Loucy (cell line): ENCODE results near the gene UBAP2.

Experiments
- H2AFZ ChIP-seq: fragments of 200-600 bp; sonication (generic); 2 replicates; pipeline ENCODE4 v1.6.0; 2016; ENCODE audit warnings: antibody characterized with exemption, mild to moderate bottlenecking, low read length, moderate library complexity
- H3F3A ChIP-seq: fragments of 200-600 bp; 2 replicates; pipeline ENCODE4 v1.6.0; 2016; ENCODE audit warnings: antibody characterized with exemption, low read depth, mild to moderate bottlenecking
- H3K27me3 ChIP-seq: fragments of 200-600 bp; sonication (generic); 2 replicates; pipeline ENCODE4 v1.6.1; 2014; ENCODE audit warnings: low read length, mild to moderate bottlenecking; ENCODE audit not compliant: insufficient read depth, poor library complexity, severe bottlenecking
- H3K36me3 ChIP-seq: fragments of 200-600 bp; sonication (generic); 2 replicates; pipeline ENCODE4 v1.6.1; 2016; ENCODE audit warnings: low read length; ENCODE audit not compliant: insufficient read depth
- H3K4me1 ChIP-seq: fragments of 200-600 bp; sonication (generic); 2 replicates; pipeline ENCODE4 v1.5.1; 2014; ENCODE audit warnings: low read length, mild to moderate bottlenecking; ENCODE audit not compliant: insufficient read depth, poor library complexity, severe bottlenecking
- H3K4me2 ChIP-seq: fragments of 200-600 bp; sonication (generic); 2 replicates; pipeline ENCODE4 v1.6.0; 2014; ENCODE audit warnings: antibody characterized with exemption, low read length, low read depth, mild to moderate bottlenecking; ENCODE audit not compliant: poor library complexity, severe bottlenecking
- H3K4me3 ChIP-seq: fragments of 200-600 bp; sonication (generic); 2 replicates; pipeline ENCODE4 v1.5.1; 2014; ENCODE audit warnings: low read length, mild to moderate bottlenecking, mixed read lengths; ENCODE audit not compliant: poor library complexity, severe bottlenecking
- H3K79me2 ChIP-seq: fragments of 200-600 bp; sonication (generic); 2 replicates; pipeline ENCODE4 v1.6.1; 2014; ENCODE audit warnings: low read length; ENCODE audit not compliant: insufficient read depth
- H3K9ac ChIP-seq: fragments of 200-600 bp; sonication (generic); 2 replicates; pipeline ENCODE4 v1.6.0; 2014; ENCODE audit warnings: mild to moderate bottlenecking, low read depth, low read length, moderate library complexity; ENCODE audit not compliant: poor library complexity, severe bottlenecking
- H3K9me2 ChIP-seq: fragments of 200-600 bp; sonication (generic); replicated peaks from 2 replicates; pipeline ENCODE4 v1.6.1; 2016; ENCODE audit warnings: low read depth, low read length, mixed read lengths
- H3K9me3 ChIP-seq: fragments of 200-600 bp; sonication (generic); 2 replicates; pipeline ENCODE4 v1.6.1; 2014; ENCODE audit warnings: mild to moderate bottlenecking, antibody characterized with exemption, low read length, low read depth; ENCODE audit not compliant: insufficient read depth
- H4K20me1 ChIP-seq: fragments of 200-600 bp; sonication (generic); 2 replicates; pipeline ENCODE4 v1.6.0; 2014; ENCODE audit warnings: antibody characterized with exemption, low read length, mild to moderate bottlenecking; ENCODE audit not compliant: insufficient read depth, poor library complexity, severe bottlenecking
- EZH2phosphoT487 ChIP-seq: fragments of 200-600 bp; IDR thresholded peaks from 2 replicates; pipeline ENCODE4 v1.6.1; 2018; ENCODE audit warnings: antibody characterized with exemption, mild to moderate bottlenecking, moderate library complexity, borderline replicate concordance
- TF ChIP-seq, protein P1 (sequence below): fragments of 200-600 bp; sonication (generic); conservative IDR thresholded peaks from 2 replicates; pipeline ENCODE4 v1.5.1; 2014; ENCODE audit warnings: mild to moderate bottlenecking, antibody characterized with exemption, low read length

UBAP2 gene

DNA sequence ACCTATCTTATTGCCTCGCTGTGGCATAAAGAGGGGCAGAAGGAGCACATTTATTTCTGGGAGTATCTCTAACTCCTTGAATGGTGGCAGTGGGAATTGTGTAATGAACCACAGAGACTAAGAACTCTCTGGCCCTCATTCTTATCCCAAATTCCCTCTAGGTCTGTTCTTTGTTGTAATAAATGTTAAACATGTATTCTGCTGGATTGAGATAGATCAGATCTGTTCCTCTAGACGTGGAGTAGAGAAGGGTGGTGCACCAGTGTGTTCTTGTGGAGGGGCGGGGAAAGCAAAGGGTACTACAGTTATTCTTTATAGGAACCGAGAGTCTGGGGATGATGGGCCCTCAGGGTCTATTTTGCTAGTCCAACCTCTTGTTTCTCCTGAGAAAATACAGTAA is 141.3 kb downstream of the UBAP2 start:
- no peak overlapping the region for H3K9ac ChIP-seq
- H3K4me1 ChIP-seq = no peaks in the 10 kb centered on the region
- no peak overlapping the region for H2AFZ ChIP-seq
- no peak overlapping the region for H3K4me2 ChIP-seq
- peaks cover 69% of the 10 kb centered on the region for H3K36me3 ChIP-seq
- no peaks in the 10 kb centered on the region for H3K9me2 ChIP-seq
- TF ChIP-seq EZH2phosphoT487 = no peak
- TF ChIP-seq, protein P1, sequence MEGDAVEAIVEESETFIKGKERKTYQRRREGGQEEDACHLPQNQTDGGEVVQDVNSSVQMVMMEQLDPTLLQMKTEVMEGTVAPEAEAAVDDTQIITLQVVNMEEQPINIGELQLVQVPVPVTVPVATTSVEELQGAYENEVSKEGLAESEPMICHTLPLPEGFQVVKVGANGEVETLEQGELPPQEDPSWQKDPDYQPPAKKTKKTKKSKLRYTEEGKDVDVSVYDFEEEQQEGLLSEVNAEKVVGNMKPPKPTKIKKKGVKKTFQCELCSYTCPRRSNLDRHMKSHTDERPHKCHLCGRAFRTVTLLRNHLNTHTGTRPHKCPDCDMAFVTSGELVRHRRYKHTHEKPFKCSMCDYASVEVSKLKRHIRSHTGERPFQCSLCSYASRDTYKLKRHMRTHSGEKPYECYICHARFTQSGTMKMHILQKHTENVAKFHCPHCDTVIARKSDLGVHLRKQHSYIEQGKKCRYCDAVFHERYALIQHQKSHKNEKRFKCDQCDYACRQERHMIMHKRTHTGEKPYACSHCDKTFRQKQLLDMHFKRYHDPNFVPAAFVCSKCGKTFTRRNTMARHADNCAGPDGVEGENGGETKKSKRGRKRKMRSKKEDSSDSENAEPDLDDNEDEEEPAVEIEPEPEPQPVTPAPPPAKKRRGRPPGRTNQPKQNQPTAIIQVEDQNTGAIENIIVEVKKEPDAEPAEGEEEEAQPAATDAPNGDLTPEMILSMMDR = no peak
- no peak overlapping the region for H3K4me3 ChIP-seq
- H3K79me2 ChIP-seq = peaks cover 75% of the 10 kb centered on the region
- H4K20me1 ChIP-seq = peaks cover 37% of the 10 kb centered on the region
- no peaks in the 10 kb centered on the region for H3K9me3 ChIP-seq
- no peaks in the 10 kb centered on the region for H3K27me3 ChIP-seq
- H3F3A ChIP-seq = no peaks in the 10 kb centered on the region

DNA sequence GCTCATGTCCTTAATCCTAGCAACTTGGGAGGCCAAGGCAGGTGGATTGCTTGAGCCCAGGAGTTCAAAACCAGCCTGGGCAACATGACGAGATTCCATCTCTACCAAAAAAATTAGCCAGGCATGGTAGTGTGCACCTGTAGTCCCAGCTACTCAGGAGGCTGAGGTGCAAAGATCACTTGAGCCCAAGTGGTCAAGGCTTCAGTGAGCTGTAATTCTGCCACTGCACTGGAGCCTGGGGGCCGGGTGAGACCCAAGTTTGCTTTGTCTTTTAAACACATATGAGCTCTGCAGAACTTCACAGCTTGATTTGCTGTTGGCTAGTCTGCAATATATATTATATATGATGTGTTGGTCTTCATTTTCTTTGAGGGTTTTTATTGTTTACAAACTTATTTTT is 141.9 kb downstream of the UBAP2 start:
- H3K36me3 ChIP-seq = peaks cover 69% of the 10 kb centered on the region

DNA sequence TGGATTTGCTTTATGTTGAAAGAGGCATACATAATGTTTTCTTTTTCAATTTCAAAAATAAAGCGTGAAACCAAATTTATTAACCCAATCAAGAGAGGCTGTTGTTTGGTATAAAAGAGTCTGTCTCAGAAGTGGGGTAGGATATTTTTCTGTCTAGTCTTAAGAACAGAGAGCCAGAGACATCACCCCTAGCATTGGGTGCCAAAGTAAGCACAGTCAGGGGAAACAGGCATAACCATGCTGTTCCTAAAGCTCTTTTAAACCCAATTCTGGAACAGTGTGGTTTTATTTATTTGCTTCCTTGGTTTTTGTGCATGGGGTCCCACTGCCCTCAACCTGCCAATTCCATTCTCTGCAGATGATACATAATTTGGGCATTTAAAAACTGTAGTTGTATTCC is 143.6 kb downstream of the UBAP2 start:
- Histone ChIP-seq H3K4me1 (no peaks in the 10 kb centered on the region), H3K27me3 (no peaks in the 10 kb centered on the region), H3F3A (no peaks in the 10 kb centered on the region), H3K36me3 (peaks cover 74% of the 10 kb centered on the region), H3K9ac (no peak overlapping the region), H3K79me2 (peaks cover 82% of the 10 kb centered on the region), H3K4me2 (no peak overlapping the region), H2AFZ (no peak overlapping the region), H3K9me2 (no peaks in the 10 kb centered on the region), H4K20me1 (peaks cover 42% of the 10 kb centered on the region), H3K4me3 (no peak overlapping the region), H3K9me3 (no peaks in the 10 kb centered on the region)
- TF ChIP-seq EZH2phosphoT487 = no peak
- TF ChIP-seq, protein P1 = no peak

More for the DNA sequence above, 141.9 kb downstream of the UBAP2 start:
- H3K4me3 ChIP-seq = no peak overlapping the region
- TF ChIP-seq, protein P1 = no peak
- no peak for TF ChIP-seq EZH2phosphoT487
- H4K20me1 ChIP-seq = peaks cover 40% of the 10 kb centered on the region
- no peaks in the 10 kb centered on the region for H3K27me3 ChIP-seq
- H2AFZ ChIP-seq = no peak overlapping the region
- H3F3A ChIP-seq = no peaks in the 10 kb centered on the region
- H3K4me2 ChIP-seq = no peak overlapping the region
- H3K79me2 ChIP-seq = peaks cover 81% of the 10 kb centered on the region
- H3K9me3 ChIP-seq = no peaks in the 10 kb centered on the region
- no peaks in the 10 kb centered on the region for H3K9me2 ChIP-seq
- no peaks in the 10 kb centered on the region for H3K4me1 ChIP-seq
- H3K9ac ChIP-seq = no peak overlapping the region
